T-cell (primary cell): ENCODE data around the gene GABRG3. TPM values are rescaled to one million over a fixed set of nuclear protein-coding genes. Genes with fewer than 3 reads are reported as not detected.

Experiments used
- ATAC-seq, 4 experiments: fragments of 200-7000 bp in 3 of 4; fragments of 150-1000 bp in 1 of 4; cut with Tn5 transposase; replicated peaks in 1 of 4; 1 replicate in 3 of 4; 2 replicates in 1 of 4; pipeline ENCODE4 v1.10.0; 2021; ENCODE audit warnings: moderate library complexity in 3 of 4, mild to moderate bottlenecking in 2 of 4, moderate number of reproducible peaks in 1 of 4
- CTCF ChIA-PET, 2 donors: fragments of 300-600 bp; sonication (Branson Sonifier 250); formaldehyde crosslinking; loops; one replicate each; lab custom pipeline; 2022; ENCODE audit warnings: antibody characterized with exemption in 2 of 2; lab: Charles Lee
- POLR2A ChIA-PET, 2 donors: fragments of 300-600 bp; sonication (Branson Sonifier 250); formaldehyde crosslinking; loops; one replicate each; lab custom pipeline; 2022; ENCODE audit warnings: antibody characterized with exemption in 2 of 2; lab: Charles Lee
- DNase-seq, 35 experiments: peaks; one replicate each; pipeline versions ENCODE4 v3.0.0 to v3.0.0-alpha.2; 2013 to 2023
- H3K27ac ChIP-seq: one replicate; pipeline ENCODE4 v1.5.1; 2013; ENCODE audit warnings: low read length
- H3K27me3 ChIP-seq, 2 experiments: replicated peaks in 1 of 2; 1 replicate in 1 of 2; 2 replicates in 1 of 2; pipeline versions ENCODE4 v1.6.1 to v1.7.0; 2013; ENCODE audit warnings: low read length in 1 of 2, mixed read lengths in 1 of 2; ENCODE audit not compliant: control insufficient read depth in 2 of 2, insufficient read depth in 2 of 2; ENCODE audit errors: extremely low read depth in 1 of 2
- H3K36me3 ChIP-seq, 2 donors: 1 replicate in 1 of 2; 2 replicates in 1 of 2; pipeline versions ENCODE4 v1.6.1 to v1.7.0; 2013; ENCODE audit warnings: low read length in 1 of 2; ENCODE audit not compliant: control insufficient read depth in 2 of 2, insufficient read depth in 1 of 2; ENCODE audit errors: extremely low read depth in 1 of 2
- H3K4me1 ChIP-seq, 2 experiments: 1 replicate in 1 of 2; 2 replicates in 1 of 2; pipeline versions ENCODE4 v1.6.1 to v1.7.0; 2013; ENCODE audit warnings: low read length in 2 of 2, mixed read lengths in 1 of 2; ENCODE audit not compliant: insufficient read depth in 2 of 2, control insufficient read depth in 1 of 2; ENCODE audit errors: extremely low read depth in 1 of 2
- H3K4me3 ChIP-seq, 2 donors: 1 replicate in 1 of 2; 2 replicates in 1 of 2; pipeline versions ENCODE4 v1.5.1 to v1.7.0; 2013; ENCODE audit warnings: mild to moderate bottlenecking in 2 of 2, low read length in 1 of 2, moderate library complexity in 1 of 2; ENCODE audit not compliant: control insufficient read depth in 1 of 2; ENCODE audit errors: extremely low read depth in 1 of 2
- H3K9me3 ChIP-seq: 2 replicates; pipeline ENCODE4 v1.7.0; 2013
- H3K27ac Mint-ChIP-seq, 2 donors: one replicate each; pipeline ENCODE4 v1.8.0; 2020 to 2021; ENCODE audit warnings: mild to moderate bottlenecking in 2 of 2, mixed read lengths in 2 of 2
- H3K27me3 Mint-ChIP-seq, 2 donors: one replicate each; pipeline ENCODE4 v1.8.0; 2021 to 2022; ENCODE audit warnings: mixed read lengths in 2 of 2
- H3K36me3 Mint-ChIP-seq: one replicate; pipeline ENCODE4 v1.8.0; 2021; ENCODE audit warnings: mixed read lengths
- H3K4me1 Mint-ChIP-seq, 3 donors: one replicate each; pipeline ENCODE4 v1.8.0; 2020 to 2022; ENCODE audit warnings: mixed read lengths in 3 of 3, mild to moderate bottlenecking in 1 of 3
- H3K4me3 Mint-ChIP-seq, 3 donors: one replicate each; pipeline ENCODE4 v1.8.0; 2020 to 2022; ENCODE audit warnings: mild to moderate bottlenecking in 3 of 3, mixed read lengths in 3 of 3, moderate library complexity in 3 of 3
- H3K9me3 Mint-ChIP-seq, 3 donors: one replicate each; pipeline ENCODE4 v1.8.0; 2020 to 2022; ENCODE audit warnings: mixed read lengths in 3 of 3
- WGBS: methylation state at CpG from one replicate; pipeline ENCODE4 v1.1.5; 2013; ENCODE audit warnings: missing lambda C conversion rate; ENCODE audit not compliant: insufficient coverage; 5-methylcytosine and 5-hydroxymethylcytosine counted together
- total RNA-seq, 35 experiments: library from RNA in 6 of 35; stranded (reverse) in 6 of 35; fragments of 120-200 nt in 1 of 35; gene quantifications; one replicate each; pipeline versions ENCODE4 v1.2.1 to v1.2.4 and lab custom pipeline; 2013 to 2026

Gene GABRG3
- total RNA-seq, 5 donors from 2014 or later (not counting 1 experiment from before 2014, with no cell fraction given): not detected

DNA sequence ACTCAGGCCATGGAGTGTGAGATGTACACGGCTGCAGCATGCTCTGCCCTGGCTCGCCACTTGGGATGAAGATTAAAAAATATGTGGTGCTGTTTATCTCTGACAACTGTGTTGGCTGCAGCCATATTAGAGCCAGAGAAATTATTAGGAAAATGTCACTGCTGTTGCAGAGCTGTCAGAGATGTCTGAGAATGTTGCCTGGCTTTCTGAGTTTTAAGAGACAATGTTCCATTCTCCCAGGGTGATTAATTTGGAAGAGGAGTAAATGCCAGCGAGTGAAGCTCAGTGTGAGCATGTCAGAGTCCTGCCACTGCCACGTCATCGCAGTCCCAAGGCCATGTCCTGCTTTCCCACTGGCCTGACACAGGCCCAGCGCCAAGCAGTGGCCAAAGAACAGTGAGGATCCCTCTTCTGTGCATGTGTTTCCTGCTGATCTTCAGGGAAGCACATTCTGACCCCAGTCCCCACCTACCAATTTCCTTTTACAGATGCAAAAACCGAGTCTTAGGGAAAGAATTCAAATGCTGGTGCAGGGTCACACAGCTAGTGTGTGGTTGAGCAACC lies 370.9 kb downstream of the GABRG3 start:
- Mint-ChIP-seq H3K4me1 (no peaks in the 10 kb centered on the region), H3K36me3 (no peaks in the 10 kb centered on the region), H3K4me3 (no peak overlapping the region), H3K9me3 (peaks cover 0 to 10% (median 6%) of the 10 kb centered on the region in 3 donors), H3K27me3 (peaks cover 0 to 2% of the 10 kb centered on the region in 2 donors), H3K27ac (no peak overlapping the region)
- Histone ChIP-seq H3K9me3 (no peaks in the 10 kb centered on the region), H3K4me1 (no peaks in the 10 kb centered on the region), H3K27me3 (no peaks in the 10 kb centered on the region), H3K4me3 (no peak overlapping the region), H3K27ac (no peak overlapping the region), H3K36me3 (no peaks in the 10 kb centered on the region)
- ATAC-seq (no peak), DNase-seq (no peak)
- CTCF ChIA-PET: no interaction called here
- POLR2A ChIA-PET: no interaction called here
- WGBS: 51% methylated on average over 4 of the region's 7 CpGs

DNA sequence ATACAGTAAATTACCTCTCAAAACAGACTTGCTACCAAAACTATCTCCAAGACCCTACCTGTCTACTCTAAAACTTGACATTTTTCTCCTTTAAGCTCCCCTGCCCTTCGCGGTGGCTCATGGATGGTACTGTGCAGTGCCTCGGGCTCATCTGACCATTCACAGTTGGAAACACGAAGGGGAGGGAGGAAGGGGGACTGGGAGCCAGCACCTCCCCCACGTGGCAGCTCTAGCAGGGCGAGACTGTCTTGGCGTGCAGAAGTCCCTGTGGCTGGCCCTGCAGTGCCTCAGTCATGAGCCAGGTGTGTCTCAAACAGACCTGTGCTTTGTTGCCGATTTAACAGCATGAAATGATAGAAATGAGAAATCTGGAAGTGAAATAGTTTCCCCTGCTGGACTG lies 372.0 kb downstream of the GABRG3 start:
- Mint-ChIP-seq H3K27ac (no peak overlapping the region), H3K4me3 (no peak overlapping the region), H3K4me1 (no peaks in the 10 kb centered on the region), H3K27me3 (peaks cover 0 to 2% of the 10 kb centered on the region in 2 donors), H3K36me3 (no peaks in the 10 kb centered on the region), H3K9me3 (peaks cover 0 to 10% (median 6%) of the 10 kb centered on the region in 3 donors)
- 64% methylated on average over 4 of the region's 8 CpGs for WGBS
- Histone ChIP-seq H3K4me1 (no peaks in the 10 kb centered on the region), H3K27me3 (no peaks in the 10 kb centered on the region), H3K27ac (no peak overlapping the region), H3K4me3 (no peak overlapping the region), H3K9me3 (no peaks in the 10 kb centered on the region), H3K36me3 (no peaks in the 10 kb centered on the region)
- ChIA-PET POLR2A (no interaction called here), CTCF (no interaction called here)
- DNase-seq (no peak), ATAC-seq (no peak)

DNA sequence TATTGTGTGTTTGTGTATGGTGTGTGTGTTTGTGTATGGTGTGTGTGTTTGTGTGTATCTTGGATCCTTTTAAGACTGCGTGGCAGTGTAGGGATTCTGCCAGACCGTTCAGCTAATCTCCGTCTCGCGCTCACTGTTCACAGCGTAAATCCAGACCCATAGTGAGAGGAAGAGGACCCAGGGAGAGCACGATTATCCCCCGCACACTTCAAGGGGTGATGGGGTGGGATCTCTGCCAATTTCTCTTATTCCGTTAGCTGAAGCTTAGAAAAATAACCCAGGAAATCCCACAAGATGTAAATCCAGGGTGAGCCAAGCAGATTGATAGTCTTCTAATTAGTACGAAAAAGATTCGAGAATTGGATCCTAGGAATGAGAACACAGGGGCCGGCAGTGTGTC lies 381.2 kb downstream of the GABRG3 start:
- H3K27me3 ChIP-seq: no peaks in the 10 kb centered on the region
- no peak overlapping the region for H3K4me3 Mint-ChIP-seq
- H3K36me3 ChIP-seq: no peaks in the 10 kb centered on the region
- H3K4me3 ChIP-seq: no peak overlapping the region
- ATAC-seq (no peak), DNase-seq (no peak)
- no peak overlapping the region for H3K27ac ChIP-seq
- H3K27ac Mint-ChIP-seq: no peak overlapping the region
- no peaks in the 10 kb centered on the region for H3K36me3 Mint-ChIP-seq
- no peaks in the 10 kb centered on the region for H3K27me3 Mint-ChIP-seq
- no peaks in the 10 kb centered on the region for H3K4me1 ChIP-seq
- no peaks in the 10 kb centered on the region for H3K4me1 Mint-ChIP-seq
- no peaks in the 10 kb centered on the region for H3K9me3 ChIP-seq
- ChIA-PET CTCF (no interaction called here), POLR2A (no interaction called here)
- WGBS: 94% methylated on average over 6 of the region's 12 CpGs
- peaks cover 3 to 10% (median 6%) of the 10 kb centered on the region in 3 donors for H3K9me3 Mint-ChIP-seq

DNA sequence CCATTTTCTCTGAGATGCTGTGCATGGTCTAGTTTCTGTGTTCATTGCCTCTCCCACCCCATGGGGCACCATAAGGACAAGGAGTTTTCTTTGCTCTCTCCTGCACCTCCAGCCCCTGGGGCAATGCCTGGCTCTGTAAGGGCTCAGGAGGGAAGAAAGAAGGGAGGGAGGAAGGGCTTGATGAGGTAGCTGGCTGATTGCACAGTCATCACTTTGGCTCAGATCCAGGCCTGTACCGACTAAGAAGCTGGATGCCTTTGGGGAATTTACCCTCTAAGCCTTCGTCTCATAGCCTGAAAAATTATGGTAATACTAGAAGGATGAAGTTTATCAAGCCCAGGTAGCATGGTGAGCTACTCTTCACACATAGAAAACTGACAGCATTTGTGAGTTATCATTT lies 382.9 kb downstream of the GABRG3 start:
- no peaks in the 10 kb centered on the region for H3K9me3 ChIP-seq
- WGBS: no CpG with 5 or more reads among the region's 2 CpGs
- Mint-ChIP-seq H3K9me3 (peaks cover 3 to 8% (median 6%) of the 10 kb centered on the region in 3 donors), H3K27ac (no peak overlapping the region), H3K27me3 (no peaks in the 10 kb centered on the region), H3K36me3 (no peaks in the 10 kb centered on the region), H3K4me3 (no peak overlapping the region), H3K4me1 (no peaks in the 10 kb centered on the region)
- CTCF ChIA-PET: no interaction called here
- no peak for DNase-seq
- no peaks in the 10 kb centered on the region for H3K36me3 ChIP-seq
- H3K27ac ChIP-seq: no peak overlapping the region
- H3K4me3 ChIP-seq: no peak overlapping the region
- no peaks in the 10 kb centered on the region for H3K4me1 ChIP-seq
- POLR2A ChIA-PET: no interaction called here
- peaks cover 0 to 3% of the 10 kb centered on the region in 2 experiments for H3K27me3 ChIP-seq
- ATAC-seq: no peak

GRCh38 chr15:27358751-27359434 lies 387.9 kb downstream of the GABRG3 start:
- 24% methylated on average over 12 of the region's 19 CpGs for WGBS
- H3K9me3 ChIP-seq: no peaks in the 10 kb centered on the region
- no peak for DNase-seq
- Mint-ChIP-seq H3K27ac (no peak overlapping the region), H3K27me3 (no peaks in the 10 kb centered on the region), H3K9me3 (peaks cover 0 to 3% (median 3%) of the 10 kb centered on the region in 3 donors), H3K4me3 (no peak overlapping the region), H3K36me3 (no peaks in the 10 kb centered on the region), H3K4me1 (no peaks in the 10 kb centered on the region)
- no peak for ATAC-seq
- peaks cover 0 to 5% of the 10 kb centered on the region in 2 experiments for H3K27me3 ChIP-seq
- no peaks in the 10 kb centered on the region for H3K36me3 ChIP-seq
- no peaks in the 10 kb centered on the region for H3K4me1 ChIP-seq
- ChIA-PET POLR2A (interaction anchor here in 1 of 2 donors (0.6 kb wide), 1 partner anchor 12 kb away, joined by 3 read pairs; no protein-coding TSS in a partner anchor), CTCF (no interaction called here)
- H3K27ac ChIP-seq: no peak overlapping the region
- H3K4me3 ChIP-seq: no peak overlapping the region

DNA sequence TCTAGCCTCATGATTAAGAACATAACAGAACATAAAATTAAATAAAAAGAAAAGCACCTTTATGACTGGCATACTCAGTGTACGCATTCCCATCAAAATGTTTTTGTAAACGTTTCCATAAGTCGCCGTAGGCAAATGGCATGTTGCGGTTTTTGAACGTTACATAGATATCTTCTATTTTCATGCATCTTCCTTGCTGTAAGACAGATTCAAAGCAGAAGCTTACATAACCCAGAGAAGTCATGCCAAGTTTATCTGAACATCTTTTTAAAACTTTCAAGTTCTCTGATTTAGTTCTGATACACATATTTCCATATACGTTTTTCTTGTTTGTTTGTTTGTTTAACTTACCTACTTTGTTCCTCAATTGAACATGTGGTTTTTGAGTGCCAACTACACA lies 388.6 kb downstream of the GABRG3 start:
- ChIA-PET CTCF (no interaction called here), POLR2A (interaction anchor here in 1 of 2 donors (0.6 kb wide), 1 partner anchor 11 kb away, joined by 3 read pairs; no protein-coding TSS in a partner anchor)
- Mint-ChIP-seq H3K27ac (no peak overlapping the region), H3K9me3 (peaks cover 0 to 3% (median 0%) of the 10 kb centered on the region in 3 donors), H3K4me3 (no peak overlapping the region), H3K36me3 (no peaks in the 10 kb centered on the region), H3K4me1 (no peaks in the 10 kb centered on the region), H3K27me3 (no peaks in the 10 kb centered on the region)
- peaks cover 0 to 5% of the 10 kb centered on the region in 2 experiments for H3K27me3 ChIP-seq
- DNase-seq (no peak), ATAC-seq (no peak)
- no peaks in the 10 kb centered on the region for H3K9me3 ChIP-seq
- H3K4me3 ChIP-seq: no peak overlapping the region
- H3K4me1 ChIP-seq: no peaks in the 10 kb centered on the region
- H3K27ac ChIP-seq: no peak overlapping the region
- no peaks in the 10 kb centered on the region for H3K36me3 ChIP-seq
- 93% methylated on average over 6 of the region's 7 CpGs for WGBS
